PC-9 (cell line): ENCODE results near the gene PAQR3. TPM values are rescaled to one million over a fixed set of nuclear protein-coding genes. Genes with fewer than 3 reads are reported as not detected.

Experiments used
- BruUV-seq: library from RNA; stranded (reverse); fragments of 400-500 nt; replicated peaks from 2 replicates; lab custom pipeline; 2021; lab: Mats Ljungman, UMichigan
- CTCF ChIA-PET: fragments of 300-600 bp; sonication (Branson Sonifier 250); formaldehyde crosslinking; loops from one replicate; lab custom pipeline; 2022; ENCODE audit warnings: antibody characterized with exemption; lab: Charles Lee
- POLR2A ChIA-PET: fragments of 300-600 bp; sonication (Branson Sonifier 250); formaldehyde crosslinking; loops from one replicate; lab custom pipeline; 2022; ENCODE audit warnings: antibody characterized with exemption; ENCODE audit not compliant: unreplicated experiment; lab: Charles Lee
- DNase-seq, 2 experiments: peaks; one replicate each; pipeline versions ENCODE4 v3.0.0 to v3.0.0-alpha.2; 2015 to 2022; ENCODE audit warnings: mixed read lengths in 1 of 2
- H2AFZ ChIP-seq: fragments of 200-600 bp; sonication (generic); 2 replicates; pipeline ENCODE4 v1.8.1; 2017; ENCODE audit warnings: antibody characterized with exemption
- H3F3A ChIP-seq: fragments of 200-600 bp; sonication (generic); 2 replicates; pipeline ENCODE4 v1.8.1; 2017; ENCODE audit warnings: antibody characterized with exemption, mild to moderate bottlenecking, low read depth; ENCODE audit not compliant: insufficient read depth
- H3K27ac ChIP-seq: fragments of 200-600 bp; sonication (generic); 2 replicates; pipeline ENCODE4 v1.6.1; 2016; ENCODE audit warnings: mixed run types
- H3K27me3 ChIP-seq: fragments of 200-600 bp; sonication (generic); 2 replicates; pipeline ENCODE4 v1.6.1; 2016; ENCODE audit warnings: low read depth, mixed run types; ENCODE audit not compliant: insufficient read depth
- H3K36me3 ChIP-seq: fragments of 200-600 bp; sonication (generic); 2 replicates; pipeline ENCODE4 v1.6.1; 2016; ENCODE audit warnings: low read depth, mixed run types
- H3K4me1 ChIP-seq: fragments of 200-600 bp; sonication (generic); replicated peaks from 2 replicates; pipeline ENCODE4 v1.6.1; 2016; ENCODE audit warnings: mixed run types; ENCODE audit not compliant: insufficient read depth
- H3K4me2 ChIP-seq: fragments of 200-600 bp; sonication (generic); 2 replicates; pipeline ENCODE4 v1.6.1; 2017; ENCODE audit warnings: mixed run types
- H3K4me3 ChIP-seq: fragments of 200-600 bp; sonication (generic); 2 replicates; pipeline ENCODE4 v1.6.1; 2016; ENCODE audit warnings: mixed run types
- H3K79me2 ChIP-seq: fragments of 200-600 bp; sonication (generic); 2 replicates; pipeline ENCODE4 v1.6.1; 2017; ENCODE audit warnings: low read depth, mixed run types
- H3K9me2 ChIP-seq: fragments of 200-600 bp; sonication (generic); 2 replicates; pipeline ENCODE4 v1.8.1; 2017; ENCODE audit warnings: mild to moderate bottlenecking; ENCODE audit not compliant: insufficient read depth
- H3K9me3 ChIP-seq: fragments of 200-600 bp; sonication (generic); 2 replicates; pipeline ENCODE4 v1.8.1; 2016; ENCODE audit warnings: low read depth; ENCODE audit not compliant: insufficient read depth
- H4K20me1 ChIP-seq: fragments of 200-600 bp; sonication (generic); 2 replicates; pipeline ENCODE4 v1.8.1; 2017; ENCODE audit not compliant: insufficient read depth
- EZH2 ChIP-seq: fragments of 200-600 bp; sonication (generic); IDR thresholded peaks from 2 replicates; pipeline ENCODE4 v1.8.0; 2017; ENCODE audit warnings: antibody characterized with exemption, low read depth
- intact Hi-C: fragments of 100-400 bp; cut with micrococcal nuclease; formaldehyde crosslinking; loops from one replicate; pipeline ENCODE4 v1.10.0; 2022; ENCODE audit not compliant: unreplicated experiment
- total RNA-seq: library from RNA; stranded (reverse); gene quantifications from 2 replicates; pipeline ENCODE4 v1.2.3, GENCODE V29; 2021
- TF ChIP-seq, protein P1 (sequence below): fragments of 200-600 bp; sonication (generic); conservative IDR thresholded peaks from 2 replicates; pipeline ENCODE4 v1.6.1; 2017; ENCODE audit warnings: mixed run types, antibody characterized with exemption, mild to moderate bottlenecking, moderate library complexity

PAQR3 gene
- total RNA-seq, 1 experiment from 2014 or later: 11.0 TPM

DNA sequence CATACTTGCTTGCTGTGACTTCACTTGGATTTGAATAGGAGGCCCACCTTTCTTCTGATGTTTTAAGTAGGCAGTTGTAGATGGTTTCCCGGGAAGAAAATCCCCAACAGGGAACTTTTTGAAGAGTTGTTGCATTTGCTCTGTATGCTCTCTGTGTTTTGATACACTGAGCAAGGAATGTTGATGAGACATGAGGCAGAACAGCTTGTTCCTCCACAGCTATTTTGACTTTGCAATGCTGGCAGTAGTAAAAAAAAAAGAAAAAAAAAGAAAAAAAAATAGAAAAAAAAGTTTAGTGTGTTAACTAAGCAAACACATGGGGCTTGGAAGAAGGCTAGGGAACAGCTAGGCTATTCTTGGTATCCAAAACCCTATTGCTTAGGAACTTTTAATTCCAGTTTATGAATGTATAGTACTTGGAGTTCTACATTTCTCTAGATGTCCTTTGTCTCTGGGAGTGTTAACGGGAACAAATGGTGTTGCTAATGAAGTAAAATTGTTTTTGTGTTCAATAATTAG, 23.4 kb upstream of the PAQR3 start:
- no peaks in the 10 kb centered on the region for H3K79me2 ChIP-seq
- no peaks in the 10 kb centered on the region for H3K27me3 ChIP-seq
- H3K4me2 ChIP-seq: no peak overlapping the region
- no peak overlapping the region for H3K27ac ChIP-seq
- H3K4me1 ChIP-seq: no peaks in the 10 kb centered on the region
- H2AFZ ChIP-seq: no peak overlapping the region
- no peak overlapping the region for H3K4me3 ChIP-seq
- H3K36me3 ChIP-seq: no peaks in the 10 kb centered on the region
- POLR2A ChIA-PET: no interaction called here
- no peaks in the 10 kb centered on the region for H3K9me2 ChIP-seq
- intact Hi-C loops: no loop called here
- no peaks in the 10 kb centered on the region for H3F3A ChIP-seq
- DNase-seq: no peak
- no TSS peak for BruUV-seq
- CTCF ChIA-PET: no interaction called here
- H4K20me1 ChIP-seq: no peaks in the 10 kb centered on the region
- H3K9me3 ChIP-seq: no peaks in the 10 kb centered on the region
- TF ChIP-seq, protein P1, sequence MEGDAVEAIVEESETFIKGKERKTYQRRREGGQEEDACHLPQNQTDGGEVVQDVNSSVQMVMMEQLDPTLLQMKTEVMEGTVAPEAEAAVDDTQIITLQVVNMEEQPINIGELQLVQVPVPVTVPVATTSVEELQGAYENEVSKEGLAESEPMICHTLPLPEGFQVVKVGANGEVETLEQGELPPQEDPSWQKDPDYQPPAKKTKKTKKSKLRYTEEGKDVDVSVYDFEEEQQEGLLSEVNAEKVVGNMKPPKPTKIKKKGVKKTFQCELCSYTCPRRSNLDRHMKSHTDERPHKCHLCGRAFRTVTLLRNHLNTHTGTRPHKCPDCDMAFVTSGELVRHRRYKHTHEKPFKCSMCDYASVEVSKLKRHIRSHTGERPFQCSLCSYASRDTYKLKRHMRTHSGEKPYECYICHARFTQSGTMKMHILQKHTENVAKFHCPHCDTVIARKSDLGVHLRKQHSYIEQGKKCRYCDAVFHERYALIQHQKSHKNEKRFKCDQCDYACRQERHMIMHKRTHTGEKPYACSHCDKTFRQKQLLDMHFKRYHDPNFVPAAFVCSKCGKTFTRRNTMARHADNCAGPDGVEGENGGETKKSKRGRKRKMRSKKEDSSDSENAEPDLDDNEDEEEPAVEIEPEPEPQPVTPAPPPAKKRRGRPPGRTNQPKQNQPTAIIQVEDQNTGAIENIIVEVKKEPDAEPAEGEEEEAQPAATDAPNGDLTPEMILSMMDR: no peak
- no peak for TF ChIP-seq EZH2

DNA sequence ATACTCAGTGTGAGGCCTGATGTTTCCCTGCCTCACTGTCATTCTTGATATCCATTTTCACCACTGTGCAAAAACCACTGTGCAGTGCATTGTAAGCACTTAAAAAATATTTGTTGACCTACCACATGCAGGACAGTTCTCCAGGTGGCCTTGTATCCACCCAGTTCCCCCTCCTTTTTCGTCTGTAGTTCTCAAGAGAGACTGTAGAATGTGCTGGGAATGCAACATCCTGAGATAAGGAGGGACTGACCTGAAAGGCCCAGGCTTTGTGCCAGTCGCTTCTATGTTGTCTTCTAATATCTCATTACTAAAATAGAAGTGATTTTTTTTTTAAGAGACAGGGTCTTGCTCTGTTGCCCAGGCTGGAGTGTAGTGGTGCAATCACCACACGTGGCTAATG, 21.7 kb upstream of the PAQR3 start:
- ChIA-PET CTCF (no interaction called here), POLR2A (no interaction called here)

DNA sequence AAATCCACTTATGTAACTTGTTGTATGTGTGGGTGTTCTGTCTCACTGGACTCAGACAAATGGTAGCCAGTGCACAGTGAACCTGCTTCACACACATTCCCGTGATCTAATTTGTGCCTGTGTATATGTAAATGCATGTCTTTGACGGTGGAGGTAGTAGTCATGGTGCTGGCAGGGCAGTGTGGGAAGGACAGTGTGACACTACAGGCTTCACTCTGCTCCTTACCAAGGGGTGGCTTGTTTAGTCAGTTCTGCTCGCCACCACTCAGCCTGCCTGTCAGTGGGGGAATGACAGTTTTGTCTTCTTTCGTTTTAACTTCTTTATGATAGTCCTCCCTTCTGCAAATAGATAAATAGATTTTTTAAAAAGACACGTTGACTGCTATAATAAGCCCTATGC, 17.7 kb upstream of the PAQR3 start:
- intact Hi-C loops: no loop called here
- H3K4me2 ChIP-seq: no peak overlapping the region
- no peaks in the 10 kb centered on the region for H3K4me1 ChIP-seq
- no peaks in the 10 kb centered on the region for H3K79me2 ChIP-seq
- BruUV-seq: no TSS peak
- H3F3A ChIP-seq: no peaks in the 10 kb centered on the region
- no peak overlapping the region for H3K27ac ChIP-seq
- no peaks in the 10 kb centered on the region for H3K27me3 ChIP-seq
- TF ChIP-seq EZH2: no peak
- TF ChIP-seq, protein P1: no peak
- no peaks in the 10 kb centered on the region for H4K20me1 ChIP-seq
- ChIA-PET CTCF (no interaction called here), POLR2A (no interaction called here)
- H3K36me3 ChIP-seq: no peaks in the 10 kb centered on the region
- H3K4me3 ChIP-seq: no peak overlapping the region
- H2AFZ ChIP-seq: no peak overlapping the region
- no peak for DNase-seq
- no peaks in the 10 kb centered on the region for H3K9me3 ChIP-seq
- H3K9me2 ChIP-seq: no peaks in the 10 kb centered on the region

More for the DNA sequence above, 21.7 kb upstream of the PAQR3 start:
- no peaks in the 10 kb centered on the region for H3K9me3 ChIP-seq
- TF ChIP-seq, protein P1: no peak
- no peak for TF ChIP-seq EZH2
- H3K36me3 ChIP-seq: no peaks in the 10 kb centered on the region
- no peaks in the 10 kb centered on the region for H3K79me2 ChIP-seq
- no peaks in the 10 kb centered on the region for H3K27me3 ChIP-seq
- H3K27ac ChIP-seq: no peak overlapping the region
- no peak overlapping the region for H3K4me3 ChIP-seq
- no peaks in the 10 kb centered on the region for H3F3A ChIP-seq
- no peaks in the 10 kb centered on the region for H4K20me1 ChIP-seq
- no peak overlapping the region for H3K4me2 ChIP-seq
- H2AFZ ChIP-seq: no peak overlapping the region
- no peak for DNase-seq
- intact Hi-C loops: no loop called here
- H3K9me2 ChIP-seq: no peaks in the 10 kb centered on the region
- no TSS peak for BruUV-seq
- H3K4me1 ChIP-seq: no peaks in the 10 kb centered on the region
